ENCODE data around the gene PRIM2.
"Not testable (repeated sequence)": the region's sequence is repeated elsewhere in the genome, so short reads cannot be mapped to it uniquely, and the experiment has no call there.

GRCh38 chr6:57618959-57619358 is 301.5 kb downstream of the PRIM2 start:
- TF ChIP-seq CTCF (IDR thresholded peaks at IDR 0.05); POLR2A (IDR thresholded peaks at IDR 0.05; ENCODE audit: low read depth): not testable (repeated sequence)

All from esophagus muscularis mucosa (tissue), 3 donors.